Muscle of leg (tissue), 11 donors: ENCODE measurements around the gene SLC38A6. TPM values are rescaled to one million over a fixed set of nuclear protein-coding genes. Genes with fewer than 3 reads are reported as not detected.
A peak's percentile ranks its signal among the peaks of the same experiment; 100 is the strongest.
"Not testable (repeated sequence)": the region's sequence is repeated elsewhere in the genome, so short reads cannot be mapped to it uniquely, and the experiment has no call there.

ENCODE experiments used
- DNase-seq: peaks from one replicate; pipeline ENCODE4 v3.0.0; 2013
- H3K27ac ChIP-seq: one replicate; pipeline ENCODE4 v1.5.1; 2013; ENCODE audit warnings: mild to moderate bottlenecking, low read length, control low read depth
- H3K27me3 ChIP-seq: one replicate; pipeline ENCODE4 v1.6.1; 2013; ENCODE audit warnings: low read length; ENCODE audit not compliant: control insufficient read depth, insufficient read depth
- H3K36me3 ChIP-seq: one replicate; pipeline ENCODE4 v1.6.1; 2013; ENCODE audit warnings: low read length; ENCODE audit not compliant: control insufficient read depth, insufficient read depth
- H3K4me1 ChIP-seq: one replicate; pipeline ENCODE4 v1.6.1; 2013; ENCODE audit warnings: low read length; ENCODE audit not compliant: control insufficient read depth, insufficient read depth
- H3K4me3 ChIP-seq: one replicate; pipeline ENCODE4 v1.5.1; 2013; ENCODE audit warnings: low read length, control low read depth
- H3K9me3 ChIP-seq: replicated peaks from 2 replicates; pipeline ENCODE4 v1.6.1; 2013; ENCODE audit warnings: low read depth, low read length; ENCODE audit not compliant: control insufficient read depth
- WGBS: methylation state at CpG from one replicate; pipeline ENCODE4 v1.1.5; 2013; ENCODE audit warnings: missing lambda C conversion rate; ENCODE audit not compliant: insufficient coverage; 5-methylcytosine and 5-hydroxymethylcytosine counted together
- polyA plus RNA-seq, 8 donors: library from polyadenylated mRNA; unstranded; fragments of 120-200 nt; gene quantifications; one replicate each; pipeline versions ENCODE4 v1.2.1 to v1.2.3, GENCODE V29; 2013; ENCODE audit warnings: inconsistent platforms in 1 of 8, low replicate concordance in 1 of 8; ENCODE audit not compliant: insufficient read length in 8 of 8, insufficient read depth in 1 of 8
- total RNA-seq: library from RNA; stranded (reverse); fragments of 120-200 nt; gene quantifications from one replicate; pipeline ENCODE4 v1.2.4, GENCODE V29; 2013

SLC38A6 gene
- total and polyA plus RNA-seq, 9 donors = 10.1 to 20.0 (median 13.0) TPM

DNA sequence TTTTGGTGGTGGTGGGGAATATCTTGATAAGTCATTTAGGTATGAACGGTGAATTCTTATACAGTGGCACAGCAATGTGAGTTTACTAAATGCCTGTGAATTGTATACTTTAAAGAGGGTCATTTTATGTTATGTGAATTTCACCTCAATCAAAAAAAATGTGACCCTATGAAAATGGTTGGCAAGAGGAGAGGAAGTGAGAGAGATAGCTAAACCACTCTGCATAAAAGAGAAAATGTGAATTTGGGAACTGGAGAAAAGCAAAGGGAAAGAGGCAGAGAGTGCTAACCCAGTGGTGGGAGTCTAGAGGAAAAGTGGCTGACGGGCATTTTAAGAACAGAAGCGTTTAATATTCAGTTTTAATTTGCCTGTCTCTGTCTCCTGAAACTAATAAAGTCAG, 93.8 kb downstream of the SLC38A6 start:
- Histone ChIP-seq H3K9me3 (no peaks in the 10 kb centered on the region), H3K27me3 (no peaks in the 10 kb centered on the region), H3K4me3 (no peak overlapping the region), H3K4me1 (peaks cover 5% of the 10 kb centered on the region), H3K27ac (no peak overlapping the region), H3K36me3 (no peaks in the 10 kb centered on the region)
- DNase-seq = no peak
- WGBS = no CpG with 5 or more reads among the region's 3 CpGs

DNA sequence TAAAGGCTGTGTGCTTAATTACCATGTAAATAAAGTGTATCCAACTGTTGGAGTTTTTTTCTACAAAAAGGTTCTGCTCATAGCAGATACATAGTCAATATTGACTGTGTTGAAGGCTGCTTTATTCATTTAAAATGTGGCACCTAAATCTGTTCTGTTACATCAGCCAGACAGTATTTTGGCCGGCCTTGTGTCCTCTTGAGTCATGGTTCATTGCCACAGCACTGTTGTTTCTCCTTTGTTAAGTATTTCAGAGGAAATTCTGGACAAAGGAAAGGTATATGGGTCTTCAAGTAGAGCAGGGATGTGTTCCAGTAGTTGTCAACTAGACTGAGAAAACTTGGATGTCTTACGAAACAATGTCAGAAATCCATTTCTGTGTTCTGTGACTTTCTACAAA, 95.5 kb downstream of the SLC38A6 start:
- Histone ChIP-seq H3K27me3 (no peaks in the 10 kb centered on the region), H3K36me3 (no peaks in the 10 kb centered on the region), H3K9me3 (no peaks in the 10 kb centered on the region), H3K27ac (no peak overlapping the region), H3K4me3 (no peak overlapping the region), H3K4me1 (peaks cover 17% of the 10 kb centered on the region)
- DNase-seq = peak; percentile 46
- WGBS = no CpG with 5 or more reads among the region's 2 CpGs

DNA sequence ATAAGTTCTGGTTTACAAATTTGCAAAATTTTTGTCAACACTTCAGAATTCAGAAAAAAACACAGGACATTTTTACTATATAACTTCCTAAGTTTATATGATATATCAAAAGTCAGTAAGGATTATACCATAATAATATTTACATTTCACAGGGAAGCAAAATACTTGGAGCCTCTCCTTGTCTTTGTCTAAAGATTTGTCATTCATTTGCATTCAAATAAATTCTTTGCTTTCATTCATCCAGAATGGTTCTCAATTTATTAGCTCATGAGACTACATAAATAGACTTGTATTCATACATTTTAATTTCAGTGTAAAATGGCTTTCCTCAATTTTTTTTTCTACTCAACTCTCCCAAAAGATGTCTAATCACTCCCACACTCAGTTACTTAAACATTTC, 96.4 kb downstream of the SLC38A6 start:
- Histone ChIP-seq H3K4me3 (no peak overlapping the region), H3K9me3 (no peaks in the 10 kb centered on the region), H3K27me3 (no peaks in the 10 kb centered on the region), H3K27ac (no peak overlapping the region), H3K36me3 (no peaks in the 10 kb centered on the region), H3K4me1 (peaks cover 17% of the 10 kb centered on the region)
- no peak for DNase-seq

DNA sequence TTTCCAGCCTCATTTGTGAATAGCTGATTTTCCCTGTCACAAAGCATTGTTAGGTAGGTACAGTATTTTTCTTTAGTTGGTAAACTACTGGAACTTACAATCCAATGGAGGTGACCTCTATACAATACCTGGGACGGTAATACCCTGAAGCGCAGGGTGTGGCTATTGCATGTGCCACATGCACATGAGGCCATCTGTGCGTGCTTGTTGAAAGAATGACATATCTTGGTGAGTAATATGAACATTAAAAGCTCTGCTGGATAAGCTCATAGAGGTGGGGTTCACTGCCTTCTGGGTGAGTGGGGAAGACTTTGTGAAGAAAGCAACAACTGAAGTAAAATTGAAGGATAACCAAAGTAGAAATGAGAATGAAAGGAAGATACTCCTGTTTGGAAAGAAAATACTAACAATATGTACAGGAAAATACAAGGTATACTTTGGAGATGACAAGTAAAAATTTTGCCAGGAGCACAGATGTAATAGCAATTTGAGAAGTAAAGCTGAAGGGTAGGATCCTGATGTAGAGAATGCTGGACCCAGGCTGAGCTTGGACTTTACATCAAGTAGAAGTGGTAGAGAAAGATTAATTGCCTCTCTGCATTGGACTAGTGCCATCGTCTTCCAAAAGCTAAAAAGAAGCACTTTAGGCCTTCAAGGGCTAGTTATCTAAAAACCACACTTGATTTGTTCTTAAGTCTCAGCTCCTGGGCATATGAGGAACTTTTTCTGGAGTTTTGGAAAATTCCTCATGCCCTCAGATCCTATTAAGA, 97.1 kb downstream of the SLC38A6 start:
- DNase-seq = peak; percentile 74
- H3K36me3 ChIP-seq = no peaks in the 10 kb centered on the region
- H3K4me3 ChIP-seq = no peak overlapping the region
- peak overlapping the region; percentile 39 for H3K27ac ChIP-seq
- H3K27me3 ChIP-seq = no peaks in the 10 kb centered on the region
- H3K9me3 ChIP-seq = no peaks in the 10 kb centered on the region
- WGBS = 79% methylated on average over 2 of the region's 4 CpGs
- H3K4me1 ChIP-seq = peaks cover 17% of the 10 kb centered on the region

DNA sequence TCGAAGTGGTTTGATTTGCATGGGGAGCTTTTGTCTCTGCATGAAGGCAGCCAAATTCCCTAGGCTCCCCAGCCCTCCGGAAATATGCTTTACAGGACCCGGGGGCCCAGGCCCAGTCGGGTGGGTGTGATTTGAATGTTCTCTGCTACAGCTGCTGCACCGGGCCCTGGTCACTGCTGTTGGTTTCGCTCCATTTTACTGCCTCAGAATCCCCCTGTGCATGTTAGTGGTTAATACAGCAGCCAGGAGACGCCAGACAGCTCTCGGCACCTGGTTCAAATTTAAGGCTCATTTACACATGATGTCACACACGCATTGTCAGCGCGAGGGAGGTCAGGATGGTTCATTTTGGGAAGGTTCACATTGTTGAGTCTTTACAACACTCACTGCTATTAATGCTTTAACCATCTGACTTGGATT, 99.6 kb downstream of the SLC38A6 start:
- peak overlapping the region; percentile 77 for H3K27ac ChIP-seq
- no peaks in the 10 kb centered on the region for H3K27me3 ChIP-seq
- DNase-seq = peak; percentile 97
- WGBS = 0% methylated on average over 1 of the region's 11 CpGs
- peaks cover 17% of the 10 kb centered on the region for H3K4me1 ChIP-seq
- H3K9me3 ChIP-seq = no peaks in the 10 kb centered on the region
- peaks cover 11% of the 10 kb centered on the region for H3K36me3 ChIP-seq
- H3K4me3 ChIP-seq = no peak overlapping the region

DNA sequence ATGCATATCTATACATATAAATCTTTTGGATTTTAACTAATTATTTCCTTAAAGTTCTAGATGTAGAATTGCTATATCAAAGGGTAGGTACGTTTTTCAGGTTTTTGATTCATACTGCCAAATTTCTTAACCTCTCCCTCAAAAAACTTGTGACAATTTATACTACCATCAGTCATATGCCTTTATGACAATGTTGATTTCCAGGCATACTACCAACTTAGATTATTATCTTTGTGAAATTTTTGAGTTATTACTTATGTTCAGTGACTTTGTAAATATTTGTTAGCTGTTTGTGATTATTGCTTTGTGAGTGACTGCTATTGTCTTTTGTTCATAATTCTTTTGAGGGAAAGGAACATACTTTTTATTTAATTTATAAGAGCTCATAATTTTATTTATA, 107.0 kb downstream of the SLC38A6 start:
- no peaks in the 10 kb centered on the region for H3K9me3 ChIP-seq

DNA sequence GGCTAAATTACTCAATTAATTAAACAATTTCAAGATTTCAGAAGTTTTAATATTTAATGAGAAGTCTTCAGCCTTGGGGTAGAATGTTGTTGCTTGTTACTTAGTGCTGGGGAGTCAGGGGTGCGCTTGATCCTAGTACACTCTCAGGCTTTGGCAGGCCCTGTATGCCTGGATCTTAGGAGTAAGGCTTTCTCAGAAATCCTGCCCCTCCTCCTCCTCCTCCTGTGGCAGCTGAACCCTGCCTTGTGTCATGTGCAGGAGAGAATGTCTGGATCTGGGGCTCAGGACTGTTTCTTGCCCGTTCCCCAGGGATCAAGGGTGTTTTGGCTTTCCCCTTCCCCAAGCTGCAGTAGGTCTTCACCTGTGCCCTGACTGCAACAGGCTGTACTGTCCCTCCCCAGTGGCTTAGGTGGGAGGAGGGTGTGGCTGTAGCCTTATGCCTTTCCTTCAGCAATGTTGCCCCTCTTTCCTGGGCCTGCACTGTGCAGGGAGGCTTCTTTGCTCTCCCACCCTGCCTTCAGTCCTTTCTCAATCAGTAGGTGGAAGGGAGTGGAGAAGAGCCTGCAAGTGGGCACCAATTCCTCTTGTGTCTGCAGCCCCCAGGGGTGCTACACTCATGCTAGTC, 108.2 kb downstream of the SLC38A6 start:
- Histone ChIP-seq H3K4me1 (no peaks in the 10 kb centered on the region), H3K27me3 (no peaks in the 10 kb centered on the region), H3K9me3 (no peaks in the 10 kb centered on the region), H3K4me3 (no peak overlapping the region), H3K27ac (no peak overlapping the region), H3K36me3 (peaks cover 7% of the 10 kb centered on the region)
- DNase-seq = no peak
- no CpG with 5 or more reads among the region's 2 CpGs for WGBS

More for the DNA sequence above, 107.0 kb downstream of the SLC38A6 start:
- peaks cover 11% of the 10 kb centered on the region for H3K36me3 ChIP-seq
- DNase-seq = no peak
- H3K4me3 ChIP-seq = no peak overlapping the region
- no peaks in the 10 kb centered on the region for H3K4me1 ChIP-seq
- H3K27ac ChIP-seq = no peak overlapping the region
- WGBS = no CpG with 5 or more reads among the region's 1 CpG
- no peaks in the 10 kb centered on the region for H3K27me3 ChIP-seq

DNA sequence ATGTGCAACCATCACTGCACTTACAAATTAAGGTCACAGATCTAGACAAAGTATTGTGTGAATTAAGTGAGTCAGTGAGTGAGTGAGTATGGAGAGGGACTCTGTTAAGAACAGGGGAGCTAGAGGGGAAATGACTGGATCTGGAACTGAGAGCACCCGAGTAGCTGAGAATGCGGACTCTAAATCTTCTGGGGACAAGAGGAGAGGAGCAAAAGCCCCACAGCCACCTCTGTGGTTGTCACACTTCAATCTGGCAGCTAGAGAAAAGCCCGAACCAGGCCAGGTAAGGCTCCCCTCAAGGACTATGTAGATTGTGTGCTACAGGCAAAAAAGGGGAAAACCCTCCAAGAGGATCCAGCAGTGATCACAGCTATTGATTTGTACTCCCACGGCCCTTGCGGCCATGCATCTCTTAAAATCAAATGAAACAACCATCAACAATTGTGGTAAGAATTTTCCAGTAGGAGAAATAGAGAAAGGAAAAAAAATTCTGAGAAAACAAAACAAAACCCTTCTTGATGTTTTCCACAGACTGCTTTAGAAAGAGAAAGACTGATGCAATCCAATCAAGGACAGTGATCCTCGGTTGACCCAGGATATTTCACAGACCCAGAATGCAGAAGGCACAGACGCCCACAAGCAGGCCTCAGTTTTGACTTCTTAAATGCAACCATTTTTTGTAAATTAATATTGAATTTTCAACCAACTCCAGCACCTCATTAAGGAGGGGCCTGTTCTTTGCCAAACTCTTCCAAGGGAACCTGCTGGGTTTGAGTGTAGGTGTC, 109.6 kb downstream of the SLC38A6 start:
- Histone ChIP-seq H3K9me3 (no peaks in the 10 kb centered on the region), H3K27ac (peak overlapping the region; percentile 20), H3K27me3 (no peaks in the 10 kb centered on the region), H3K4me3 (no peak overlapping the region), H3K36me3 (no peaks in the 10 kb centered on the region), H3K4me1 (no peaks in the 10 kb centered on the region)
- WGBS = no CpG with 5 or more reads among the region's 7 CpGs
- no peak for DNase-seq

DNA sequence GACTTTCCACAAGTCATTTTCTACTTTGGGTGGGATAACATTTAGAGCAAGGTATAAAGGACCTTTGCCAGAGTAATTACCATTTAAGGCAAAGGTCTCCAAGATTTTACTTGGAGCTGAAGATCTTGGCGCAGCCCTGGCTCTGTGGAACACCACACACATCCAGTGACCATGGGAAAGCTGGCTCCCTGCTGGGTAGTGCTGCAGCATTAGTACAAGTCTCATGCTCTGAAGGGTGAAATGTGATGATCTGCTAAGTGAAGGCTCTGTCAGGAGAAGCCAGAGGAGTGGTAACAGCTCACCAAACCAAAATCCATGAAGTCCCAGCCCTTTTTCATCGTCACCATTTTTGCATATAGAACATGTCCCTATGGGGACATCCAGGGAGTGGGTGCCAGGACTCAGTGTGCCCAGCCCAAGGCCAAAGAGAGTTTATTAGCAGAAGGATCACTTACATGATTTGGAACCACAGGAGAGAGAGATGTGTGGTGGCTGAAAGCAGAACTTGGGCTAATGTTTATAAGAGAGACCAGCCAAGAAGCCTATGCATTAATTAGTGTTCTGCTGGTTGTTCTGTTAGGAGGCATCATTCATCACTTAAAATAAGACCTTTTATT, 110.7 kb downstream of the SLC38A6 start:
- H3K4me3 ChIP-seq = no peak overlapping the region
- H3K36me3 ChIP-seq = no peaks in the 10 kb centered on the region
- WGBS = no CpG with 5 or more reads among the region's 2 CpGs
- peak; percentile 66 for DNase-seq
- no peaks in the 10 kb centered on the region for H3K4me1 ChIP-seq
- H3K9me3 ChIP-seq = no peaks in the 10 kb centered on the region
- H3K27ac ChIP-seq = no peak overlapping the region
- H3K27me3 ChIP-seq = no peaks in the 10 kb centered on the region

DNA sequence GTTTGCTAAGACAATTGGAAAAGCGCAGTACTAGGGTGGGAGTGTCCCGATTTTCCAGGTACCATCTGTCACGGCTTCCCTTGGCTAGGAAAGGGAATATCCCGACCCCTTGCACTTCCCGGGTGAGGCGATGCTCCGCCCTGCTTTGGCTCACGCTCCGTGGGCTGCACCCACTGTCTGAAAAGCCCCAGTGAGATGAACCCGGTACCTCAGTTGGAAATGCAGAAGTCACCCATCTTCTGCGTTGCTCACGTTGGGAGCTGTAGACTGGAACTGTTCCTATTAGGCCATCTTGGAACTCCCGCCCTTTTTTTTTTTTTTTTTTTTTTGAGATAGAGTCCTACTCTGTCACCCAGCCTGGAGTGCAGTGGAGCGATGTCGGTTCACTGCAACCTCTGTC, 117.1 kb downstream of the SLC38A6 start:
- not testable (repeated sequence) for DNase-seq, H3K27me3 ChIP-seq, H3K4me3 ChIP-seq, H3K9me3 ChIP-seq, H3K27ac ChIP-seq, H3K36me3 ChIP-seq
- WGBS = 95% methylated on average over 5 of the region's 15 CpGs
- H3K4me1 ChIP-seq = peaks cover 22% of the 10 kb centered on the region
